Naive B cell (primary cell): ENCODE measurements around the gene KIF14. TPM values are rescaled to one million over a fixed set of nuclear protein-coding genes. Genes with fewer than 3 reads are reported as not detected.
"Not testable (repeated sequence)": the region's sequence is repeated elsewhere in the genome, so short reads cannot be mapped to it uniquely, and the experiment has no call there.

Source experiments
- ATAC-seq, 2 donors: fragments of 150-1000 bp; cut with Tn5 transposase; 2 replicates each; pipeline ENCODE4 v1.10.0; 2021; ENCODE audit warnings: low read depth in 2 of 2, mild to moderate bottlenecking in 2 of 2, moderate library complexity in 2 of 2
- DNase-seq: peaks from one replicate; pipeline ENCODE4 v3.0.0; 2022
- H3K27ac Mint-ChIP-seq, 6 donors: one replicate each; pipeline ENCODE4 v1.8.0; 2020 to 2022; ENCODE audit warnings: mild to moderate bottlenecking in 6 of 6, mixed read lengths in 6 of 6, moderate library complexity in 5 of 6, inconsistent platforms in 2 of 6
- H3K27me3 Mint-ChIP-seq, 3 donors: one replicate each; pipeline ENCODE4 v1.8.0; 2021 to 2022; ENCODE audit warnings: mixed read lengths in 3 of 3, mild to moderate bottlenecking in 1 of 3
- H3K36me3 Mint-ChIP-seq, 2 donors: one replicate each; pipeline ENCODE4 v1.8.0; 2020 to 2022; ENCODE audit warnings: mixed read lengths in 2 of 2, inconsistent platforms in 1 of 2, mild to moderate bottlenecking in 1 of 2
- H3K4me1 Mint-ChIP-seq, 3 donors: one replicate each; pipeline ENCODE4 v1.8.0; 2020 to 2022; ENCODE audit warnings: mixed read lengths in 3 of 3, inconsistent platforms in 1 of 3, mild to moderate bottlenecking in 1 of 3, moderate library complexity in 1 of 3
- H3K4me3 Mint-ChIP-seq, 8 donors: one replicate each; pipeline ENCODE4 v1.8.0; 2020 to 2022; ENCODE audit warnings: mild to moderate bottlenecking in 8 of 8, mixed read lengths in 8 of 8, moderate library complexity in 8 of 8, inconsistent platforms in 2 of 8
- H3K9me3 Mint-ChIP-seq, 7 donors: one replicate each; pipeline ENCODE4 v1.8.0; 2020 to 2022; ENCODE audit warnings: mixed read lengths in 7 of 7, mild to moderate bottlenecking in 5 of 7, inconsistent platforms in 2 of 7, moderate library complexity in 1 of 7
- polyA plus RNA-seq, 6 donors: library from polyadenylated mRNA; unstranded; fragments of 300-500 nt; fragmentation: Illumina TruSeq; gene quantifications; one replicate each; pipeline ENCODE4 v1.2.3, GENCODE V29; 2021; ENCODE audit warnings: low read depth in 6 of 6

Gene KIF14
- polyA plus RNA-seq, 6 donors from 2014 or later: not detected

DNA sequence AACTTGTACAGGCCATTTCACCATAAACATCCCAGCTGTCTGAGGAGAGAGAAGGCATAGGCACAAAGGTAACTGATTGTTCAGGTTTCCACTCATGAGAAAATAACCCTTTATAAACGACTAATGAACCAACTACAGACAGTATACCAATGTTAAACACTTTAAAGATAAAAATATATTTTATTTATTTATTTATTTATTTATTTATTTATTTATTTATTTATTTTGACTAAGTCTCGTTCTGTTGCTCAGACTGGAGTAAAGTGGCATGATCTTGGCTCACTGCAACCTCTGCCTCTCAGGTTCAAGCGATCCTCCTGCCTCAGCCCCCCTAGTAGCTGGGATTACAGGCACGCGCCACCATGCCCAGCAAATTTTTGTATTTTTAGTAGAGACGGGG is 67.8 kb downstream of the KIF14 start:
- H3K27me3 Mint-ChIP-seq, DNase-seq, H3K4me1 Mint-ChIP-seq, H3K36me3 Mint-ChIP-seq, H3K9me3 Mint-ChIP-seq, ATAC-seq, H3K27ac Mint-ChIP-seq: not testable (repeated sequence)
- peak overlapping the region in 1 of 8 donors; percentile 32 for H3K4me3 Mint-ChIP-seq

DNA sequence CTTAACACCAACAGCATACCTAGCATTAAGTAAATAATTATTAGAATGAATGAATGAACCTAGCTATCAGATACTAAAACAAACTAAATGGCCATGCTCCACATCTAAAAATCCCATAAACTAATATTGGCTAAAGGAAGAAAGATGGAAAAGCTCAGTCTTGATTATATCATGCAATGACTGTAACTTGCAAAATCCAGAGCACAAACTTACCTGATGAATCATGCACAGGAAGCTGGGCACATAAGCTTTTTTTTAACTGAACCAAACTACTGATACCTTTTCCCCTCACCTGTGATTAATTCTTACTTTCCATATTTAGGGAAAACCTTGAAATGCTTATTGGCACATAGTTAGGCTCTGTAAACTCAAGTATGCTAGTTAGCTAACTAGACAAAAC is 70.2 kb downstream of the KIF14 start:
- no peaks in the 10 kb centered on the region for H3K36me3 Mint-ChIP-seq
- no peak overlapping the region for H3K4me3 Mint-ChIP-seq
- ATAC-seq (no peak), DNase-seq (no peak)
- H3K27me3 Mint-ChIP-seq: peaks cover 0 to 5% (median 0%) of the 10 kb centered on the region in 3 donors
- H3K27ac Mint-ChIP-seq: no peak overlapping the region
- no peaks in the 10 kb centered on the region for H3K9me3 Mint-ChIP-seq
- peaks cover 3 to 5% (median 5%) of the 10 kb centered on the region in 3 donors for H3K4me1 Mint-ChIP-seq

DNA sequence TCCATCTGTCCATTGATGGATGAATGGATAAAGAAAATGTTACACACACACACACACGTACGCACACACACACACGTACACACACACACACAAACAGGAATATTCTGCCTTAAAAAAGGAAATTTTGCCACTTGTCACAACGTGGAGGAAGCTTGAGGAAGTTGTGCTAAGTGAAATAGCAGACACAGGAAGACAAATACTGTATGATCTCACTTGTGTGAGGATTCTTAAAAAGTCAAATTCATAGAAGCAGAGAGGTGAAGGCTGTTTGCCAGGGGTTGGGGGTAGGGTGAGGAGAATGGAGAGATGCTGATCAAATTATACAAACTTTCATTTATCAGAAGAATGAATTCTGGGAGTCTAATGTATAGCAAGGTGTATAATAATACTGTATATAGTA is 73.2 kb downstream of the KIF14 start:
- no peaks in the 10 kb centered on the region for H3K36me3 Mint-ChIP-seq
- no peak for DNase-seq
- H3K4me1 Mint-ChIP-seq: peaks cover 3 to 7% (median 5%) of the 10 kb centered on the region in 3 donors
- ATAC-seq: no peak
- no peak overlapping the region for H3K27ac Mint-ChIP-seq
- no peaks in the 10 kb centered on the region for H3K9me3 Mint-ChIP-seq
- H3K27me3 Mint-ChIP-seq: peaks cover 0 to 17% (median 4%) of the 10 kb centered on the region in 3 donors
- H3K4me3 Mint-ChIP-seq: no peak overlapping the region

DNA sequence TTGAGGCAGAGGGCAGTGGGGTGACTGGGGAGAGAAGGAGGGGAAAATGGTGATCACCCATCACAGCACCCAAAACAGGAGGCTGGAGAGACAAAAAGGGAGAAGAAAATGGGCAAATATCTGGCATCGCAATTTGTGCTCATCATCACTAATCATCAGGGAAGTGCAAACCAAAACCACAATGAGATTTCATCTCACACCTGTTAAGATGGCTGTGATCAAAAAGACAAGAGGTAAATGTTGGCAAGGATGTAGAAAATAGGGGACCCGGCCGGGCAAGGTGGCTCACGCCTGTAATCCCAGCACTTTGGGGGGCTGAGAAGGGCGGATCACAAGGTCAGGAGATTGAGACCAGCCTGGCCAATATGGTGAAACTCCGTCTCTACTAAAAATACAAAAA is 74.0 kb downstream of the KIF14 start:
- Mint-ChIP-seq H3K4me1 (peaks cover 3 to 7% (median 5%) of the 10 kb centered on the region in 3 donors), H3K9me3 (no peaks in the 10 kb centered on the region), H3K4me3 (no peak overlapping the region), H3K36me3 (no peaks in the 10 kb centered on the region), H3K27ac (peak overlapping the region in 1 of 6 donors; percentile 23), H3K27me3 (peaks cover 0 to 17% (median 4%) of the 10 kb centered on the region in 3 donors)
- ATAC-seq: no peak
- DNase-seq: no peak

DNA sequence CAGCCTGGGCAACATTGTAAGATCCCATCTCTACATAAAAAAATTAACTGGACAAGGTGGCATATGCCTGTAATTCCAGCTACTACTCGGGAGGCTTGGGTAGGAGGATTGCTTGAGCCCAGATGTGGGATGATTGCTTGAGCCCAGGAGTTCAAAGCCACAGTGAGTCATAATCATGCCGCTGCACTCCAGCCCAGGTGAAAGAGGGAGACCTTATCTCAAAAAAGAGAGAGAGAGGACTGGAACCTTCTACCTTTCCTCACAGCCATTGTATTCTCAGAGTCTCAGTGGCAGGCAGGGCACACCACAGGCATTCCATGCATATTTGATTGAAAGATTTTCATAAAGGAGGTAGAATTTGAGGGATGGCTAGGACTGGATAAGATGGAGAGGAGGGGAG is 78.4 kb downstream of the KIF14 start:
- peaks cover 0 to 40% (median 17%) of the 10 kb centered on the region in 3 donors for H3K27me3 Mint-ChIP-seq
- H3K36me3 Mint-ChIP-seq: no peaks in the 10 kb centered on the region
- peaks cover 0 to 10% (median 3%) of the 10 kb centered on the region in 7 donors for H3K9me3 Mint-ChIP-seq
- H3K27ac Mint-ChIP-seq: no peak overlapping the region
- no peak overlapping the region for H3K4me3 Mint-ChIP-seq
- peaks cover 0 to 7% (median 1%) of the 10 kb centered on the region in 3 donors for H3K4me1 Mint-ChIP-seq
- ATAC-seq: no peak
- DNase-seq: no peak

DNA sequence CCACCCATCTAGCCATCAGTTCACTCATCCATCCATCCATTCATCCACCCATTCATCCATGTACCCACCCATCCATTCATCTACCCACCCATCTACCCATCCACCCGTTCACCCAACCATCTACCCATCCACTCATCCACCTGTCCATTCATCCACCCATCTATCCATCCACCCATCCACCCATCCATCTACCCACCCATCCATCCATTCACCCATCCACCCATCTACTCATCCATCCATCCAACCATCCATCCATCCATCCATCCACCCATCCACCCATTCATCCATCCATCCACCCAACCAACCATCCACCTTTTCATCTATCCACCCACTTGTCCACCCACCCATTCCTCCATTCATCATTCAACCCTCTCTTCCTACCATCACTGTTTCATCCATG is 80.3 kb downstream of the KIF14 start:
- ATAC-seq: no peak
- DNase-seq: no peak

DNA sequence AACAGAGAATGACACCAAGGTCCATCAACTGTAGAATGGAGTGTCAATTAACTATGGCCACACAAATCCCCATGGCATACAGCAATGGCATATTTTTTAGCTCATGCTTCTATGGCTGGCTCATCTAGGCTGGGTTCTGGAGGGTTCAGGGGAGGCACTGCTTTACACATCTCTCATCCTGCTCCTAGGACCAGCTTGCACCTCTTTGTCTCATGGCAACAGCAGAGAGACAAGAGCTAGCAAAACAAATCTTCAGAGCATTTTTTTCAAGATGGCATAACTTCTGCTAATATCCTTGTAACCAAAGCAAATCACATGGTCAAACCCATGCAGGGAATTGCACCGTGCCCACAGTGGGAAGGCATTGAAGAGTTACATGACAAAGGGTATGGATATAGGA is 82.4 kb downstream of the KIF14 start:
- no peak overlapping the region for H3K4me3 Mint-ChIP-seq
- H3K27ac Mint-ChIP-seq: no peak overlapping the region
- DNase-seq: no peak
- H3K27me3 Mint-ChIP-seq: peaks cover 3 to 30% (median 18%) of the 10 kb centered on the region in 3 donors
- no peak for ATAC-seq
- no peaks in the 10 kb centered on the region for H3K4me1 Mint-ChIP-seq
- H3K9me3 Mint-ChIP-seq: peaks cover 0 to 10% (median 3%) of the 10 kb centered on the region in 7 donors
- H3K36me3 Mint-ChIP-seq: no peaks in the 10 kb centered on the region

More for the DNA sequence above, 80.3 kb downstream of the KIF14 start:
- no peak overlapping the region for H3K4me3 Mint-ChIP-seq
- H3K27me3 Mint-ChIP-seq: peaks cover 0 to 37% (median 17%) of the 10 kb centered on the region in 3 donors
- peaks cover 0 to 1% (median 0%) of the 10 kb centered on the region in 3 donors for H3K4me1 Mint-ChIP-seq
- H3K27ac Mint-ChIP-seq: no peak overlapping the region
- no peaks in the 10 kb centered on the region for H3K36me3 Mint-ChIP-seq
- H3K9me3 Mint-ChIP-seq: peaks cover 0 to 10% (median 3%) of the 10 kb centered on the region in 7 donors

DNA sequence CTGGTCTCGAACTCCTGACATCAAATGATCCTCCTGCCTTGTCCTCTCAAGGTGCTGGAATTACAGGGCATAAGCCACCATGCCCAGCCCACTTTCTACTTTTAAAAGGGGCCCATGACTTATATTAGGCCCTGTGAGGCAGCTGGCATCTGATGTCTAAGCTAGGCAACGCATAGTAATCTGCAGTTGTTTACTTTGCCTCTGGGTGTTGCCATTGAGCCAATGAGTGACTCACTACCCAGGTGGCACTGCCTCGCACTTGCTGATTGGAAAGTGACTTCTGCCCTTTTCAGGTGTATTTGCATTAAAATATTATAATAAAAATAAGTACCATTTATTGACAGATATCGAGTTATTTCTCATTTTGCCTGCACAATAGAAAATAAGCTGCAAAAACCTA is 84.9 kb downstream of the KIF14 start:
- Mint-ChIP-seq H3K9me3 (peaks cover 0 to 10% (median 3%) of the 10 kb centered on the region in 7 donors), H3K36me3 (no peaks in the 10 kb centered on the region), H3K27ac (no peak overlapping the region), H3K4me1 (no peaks in the 10 kb centered on the region), H3K27me3 (peaks cover 4 to 33% (median 29%) of the 10 kb centered on the region in 3 donors), H3K4me3 (no peak overlapping the region)
- DNase-seq (no peak), ATAC-seq (no peak)

DNA sequence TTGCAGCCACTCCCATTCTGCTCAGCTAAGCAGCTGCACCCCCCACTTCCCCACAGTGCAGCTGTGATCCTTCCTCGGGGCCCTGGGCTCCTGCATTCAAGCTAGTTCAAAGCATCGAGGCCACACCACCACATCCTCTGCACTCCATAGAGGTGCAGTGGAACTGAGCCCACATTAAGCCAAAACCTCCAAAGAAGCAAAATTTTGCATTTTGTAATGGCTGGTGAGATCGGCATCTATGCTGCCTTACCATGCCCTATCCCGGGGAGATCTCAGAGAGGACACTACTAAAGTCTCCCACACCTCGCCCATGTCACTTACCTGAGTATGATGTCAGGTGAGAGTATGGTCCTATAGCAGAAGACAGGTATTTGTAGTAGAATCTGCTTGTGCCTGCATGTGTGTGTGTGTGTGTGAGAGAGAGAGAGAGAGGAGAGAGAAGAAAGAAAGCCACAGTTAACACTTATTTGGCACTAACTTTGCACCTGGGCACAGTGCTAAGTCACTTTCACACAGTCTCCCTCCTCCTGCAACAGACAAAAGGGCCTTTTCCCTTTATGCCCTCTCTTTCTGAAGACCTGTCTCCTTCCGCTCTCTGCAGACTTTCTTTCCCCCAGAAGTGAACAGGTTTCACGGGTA is 89.8 kb downstream of the KIF14 start:
- Mint-ChIP-seq H3K9me3 (no peaks in the 10 kb centered on the region), H3K36me3 (no peaks in the 10 kb centered on the region), H3K4me3 (no peak overlapping the region), H3K27ac (peak overlapping the region in 1 of 6 donors; percentile 60), H3K27me3 (peaks cover 4 to 17% (median 8%) of the 10 kb centered on the region in 3 donors), H3K4me1 (peaks cover 3 to 16% (median 9%) of the 10 kb centered on the region in 3 donors)
- DNase-seq (no peak), ATAC-seq (no peak)

DNA sequence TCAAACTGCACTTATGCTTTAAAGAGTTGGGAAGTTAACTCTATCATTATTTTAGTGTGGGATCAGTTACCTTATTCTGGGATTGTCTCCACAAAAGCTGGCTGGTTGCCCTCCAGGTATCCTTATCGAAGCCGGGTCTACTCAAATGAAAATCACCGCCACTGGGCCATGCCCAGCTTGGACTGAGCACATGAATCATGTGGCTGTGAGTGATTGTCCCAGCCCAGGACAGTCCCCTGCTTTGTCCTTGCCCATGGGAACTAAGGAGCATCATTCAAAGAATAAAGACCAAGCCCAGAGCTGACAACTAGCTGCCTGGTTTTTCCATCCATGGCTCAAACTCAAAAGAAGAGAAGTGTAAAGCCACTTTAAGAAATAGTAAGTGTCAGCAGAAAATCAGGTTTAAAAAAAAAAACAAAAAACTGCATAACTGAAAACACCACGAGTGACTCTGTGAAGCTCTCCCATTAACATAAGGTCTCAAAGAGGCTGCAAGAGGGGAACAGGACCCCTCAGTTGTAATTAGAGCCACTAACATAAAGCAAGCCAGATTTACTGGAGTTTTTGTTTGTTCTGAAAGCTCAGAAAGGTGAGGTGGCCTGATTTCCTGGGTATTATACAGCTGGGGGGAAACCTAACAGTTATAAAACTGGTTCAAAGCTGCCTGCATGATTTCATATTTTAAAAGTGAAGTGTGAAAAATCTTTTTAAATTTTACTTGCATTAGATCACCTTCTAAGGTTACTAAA is 91.5 kb downstream of the KIF14 start:
- Mint-ChIP-seq H3K4me3 (peak overlapping the region in 1 of 8 donors; percentile 35), H3K27me3 (peaks cover 4 to 17% (median 8%) of the 10 kb centered on the region in 3 donors), H3K9me3 (no peaks in the 10 kb centered on the region), H3K36me3 (no peaks in the 10 kb centered on the region), H3K27ac (no peak overlapping the region), H3K4me1 (peaks cover 3 to 16% (median 9%) of the 10 kb centered on the region in 3 donors)
- DNase-seq (no peak), ATAC-seq (no peak)

DNA sequence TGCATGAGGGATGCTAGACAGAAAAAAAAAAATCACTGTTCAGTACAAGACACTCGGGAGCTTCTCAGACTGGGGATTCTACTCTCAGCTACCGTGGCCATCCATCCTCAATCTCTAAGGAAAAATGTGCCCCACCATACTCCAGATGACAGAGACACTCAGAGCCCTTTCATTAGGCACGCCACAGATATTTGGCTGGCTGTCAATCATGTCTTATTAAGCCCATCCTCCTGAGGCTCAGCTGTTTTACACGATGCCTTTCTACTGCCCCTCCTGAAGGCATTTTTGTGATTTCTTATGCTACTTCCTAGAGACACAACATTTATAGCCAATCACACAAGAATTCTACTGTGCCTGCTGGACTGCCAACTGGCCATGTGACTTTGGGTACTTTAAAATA is 92.9 kb downstream of the KIF14 start:
- peaks cover 0 to 9% (median 0%) of the 10 kb centered on the region in 3 donors for H3K27me3 Mint-ChIP-seq

DNA sequence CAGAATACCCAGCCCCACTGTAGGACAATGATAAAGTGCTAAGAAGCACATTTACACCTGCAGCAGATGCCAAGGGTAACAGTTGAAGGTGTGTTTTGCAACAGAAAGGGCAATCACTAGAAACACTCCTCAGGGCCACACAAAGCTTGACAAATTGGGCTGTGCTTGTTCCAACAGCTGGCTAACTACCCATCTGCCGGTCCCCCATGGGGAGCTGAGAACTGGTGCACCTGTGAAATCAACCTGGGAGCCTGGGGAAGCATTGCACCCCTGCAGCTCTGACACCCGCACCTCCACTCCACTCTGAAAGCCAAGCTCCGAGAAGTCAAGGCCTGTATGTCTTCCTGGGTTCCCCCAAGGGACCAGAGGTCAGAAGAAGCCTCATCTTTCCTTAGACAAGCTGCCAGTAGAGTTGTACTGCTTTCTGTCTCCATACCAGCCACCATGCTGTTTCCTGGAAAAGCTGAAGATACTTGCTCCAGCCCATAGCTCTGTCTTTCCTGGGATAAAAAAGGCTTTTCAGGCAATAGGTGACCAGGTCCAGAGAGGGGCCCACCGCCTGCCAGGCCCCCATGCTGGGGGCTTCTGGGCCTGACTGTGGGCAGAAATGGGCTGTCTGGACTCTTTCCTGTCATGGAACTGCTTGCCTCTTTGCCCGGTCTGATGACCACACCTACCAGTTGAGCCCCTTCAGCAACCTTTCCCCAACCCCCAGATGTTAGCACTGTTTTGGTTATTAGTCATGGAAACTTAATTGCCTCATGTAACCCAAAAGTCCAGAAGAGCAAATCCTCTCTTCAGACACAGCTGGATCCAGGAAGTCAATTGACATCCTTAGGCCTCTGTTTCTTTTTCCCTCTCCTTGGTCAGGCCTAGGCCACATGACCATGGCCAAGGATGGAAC is 93.6 kb downstream of the KIF14 start:
- DNase-seq: no peak
- no peak overlapping the region for H3K4me3 Mint-ChIP-seq
- H3K36me3 Mint-ChIP-seq: no peaks in the 10 kb centered on the region
- peaks cover 0 to 6% (median 0%) of the 10 kb centered on the region in 3 donors for H3K27me3 Mint-ChIP-seq
- ATAC-seq: no peak
- H3K9me3 Mint-ChIP-seq: no peaks in the 10 kb centered on the region
- peaks cover 3 to 16% (median 9%) of the 10 kb centered on the region in 3 donors for H3K4me1 Mint-ChIP-seq
- H3K27ac Mint-ChIP-seq: no peak overlapping the region

More for the DNA sequence above, 92.9 kb downstream of the KIF14 start:
- H3K27ac Mint-ChIP-seq: no peak overlapping the region
- ATAC-seq (no peak), DNase-seq (no peak)
- no peaks in the 10 kb centered on the region for H3K9me3 Mint-ChIP-seq
- H3K4me1 Mint-ChIP-seq: peaks cover 3 to 16% (median 9%) of the 10 kb centered on the region in 3 donors
- H3K36me3 Mint-ChIP-seq: no peaks in the 10 kb centered on the region
- no peak overlapping the region for H3K4me3 Mint-ChIP-seq
